IPS DF 6.9 (cell line): ENCODE measurements around the gene LYZL1.
"Not testable (repeated sequence)": the region's sequence is repeated elsewhere in the genome, so short reads cannot be mapped to it uniquely, and the experiment has no call there.

Experiments used
- DNase-seq: peaks from one replicate; pipeline ENCODE4 v3.0.0-alpha.2; 2013; ENCODE audit warnings: low read depth, low spot score
- H3K27ac ChIP-seq: one replicate; pipeline ENCODE4 v1.5.1; 2013; ENCODE audit warnings: low read length, control low read depth
- H3K27me3 ChIP-seq: 2 replicates; pipeline ENCODE4 v1.6.1; 2013; ENCODE audit warnings: mild to moderate bottlenecking, low read length; ENCODE audit not compliant: control insufficient read depth, insufficient read depth
- H3K36me3 ChIP-seq: 2 replicates; pipeline ENCODE4 v1.6.1; 2013; ENCODE audit warnings: low read length; ENCODE audit not compliant: control insufficient read depth, insufficient read depth
- H3K4me1 ChIP-seq: 2 replicates; pipeline ENCODE4 v1.6.1; 2013; ENCODE audit warnings: low read length; ENCODE audit not compliant: control insufficient read depth, insufficient read depth
- H3K4me3 ChIP-seq: 2 replicates; pipeline ENCODE4 v1.5.1; 2013; ENCODE audit warnings: mild to moderate bottlenecking, low read length
- H3K9me3 ChIP-seq: 2 replicates; pipeline ENCODE4 v1.6.1; 2013; ENCODE audit warnings: low read length, inconsistent platforms; ENCODE audit not compliant: control insufficient read depth, insufficient read depth
- WGBS: extraction: QIAGEN DNeasy Blood & Tissue Kit; methylation state at CpG from one replicate; pipeline ENCODE4 v1.1.7; 2013; ENCODE audit warnings: mixed read lengths, missing lambda C conversion rate; ENCODE audit not compliant: insufficient read length, insufficient coverage; 5-methylcytosine and 5-hydroxymethylcytosine counted together

The LYZL1 gene

DNA sequence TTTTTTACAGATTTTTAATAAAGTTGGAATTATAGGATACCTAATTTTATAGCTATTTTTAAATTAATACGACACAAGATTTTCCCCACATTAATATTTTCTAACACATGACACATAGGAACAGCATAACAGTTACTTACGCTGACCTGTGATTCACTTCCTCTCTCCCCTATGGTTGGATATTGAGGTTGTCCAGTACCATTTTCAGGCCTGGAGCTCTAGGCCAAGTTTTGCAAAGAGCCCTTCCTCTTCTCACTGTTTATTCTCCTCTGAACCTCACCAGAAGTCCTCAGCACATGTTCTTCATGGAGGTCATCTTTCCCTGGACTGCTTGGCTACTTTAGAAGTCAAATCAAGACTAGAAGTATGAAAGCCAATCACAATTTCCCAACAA lies 28.2 kb downstream of the LYZL1 start:
- no peak overlapping the region for H3K27ac ChIP-seq

DNA sequence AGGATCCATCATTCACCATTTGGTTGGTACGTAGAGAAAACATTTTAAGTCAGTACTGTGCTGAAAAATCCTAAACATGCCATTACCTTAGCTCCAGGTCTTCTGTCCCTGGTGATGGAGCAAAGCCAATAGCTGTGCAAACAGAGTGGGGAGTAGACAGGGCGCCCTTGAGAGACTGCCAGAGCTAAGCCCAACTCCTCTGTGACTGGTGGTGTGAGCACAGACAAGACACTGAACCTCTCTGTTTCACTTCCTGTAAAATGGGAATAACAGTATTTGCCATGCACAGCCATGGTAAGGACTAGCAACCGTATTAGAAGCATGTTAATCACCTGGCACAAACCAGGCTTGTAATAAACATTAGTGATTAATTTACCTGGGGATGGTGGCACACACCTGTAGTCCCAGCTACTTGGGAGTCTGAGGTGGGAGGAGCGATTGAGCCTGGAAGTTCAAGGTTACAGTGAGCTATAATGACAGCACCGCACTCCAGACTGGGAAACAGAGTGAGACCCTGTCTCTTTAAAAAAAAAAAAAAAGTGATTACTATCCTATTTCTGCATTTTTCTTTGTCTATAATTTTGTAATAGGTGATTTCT lies 28.7 kb downstream of the LYZL1 start:
- H3K27ac ChIP-seq, result no peak overlapping the region
- H3K9me3 ChIP-seq, result no peaks in the 10 kb centered on the region
- no peak overlapping the region for H3K4me3 ChIP-seq
- H3K36me3 ChIP-seq, result no peaks in the 10 kb centered on the region
- peaks cover 2% of the 10 kb centered on the region; the same call in 1 of the 2 replicates for H3K4me1 ChIP-seq
- H3K27me3 ChIP-seq, result no peaks in the 10 kb centered on the region
- whole genome bisulfite sequencing, result no CpG with 5 or more reads among the region's 5 CpGs
- DNase-seq, result no peak

More for the DNA sequence above, 28.2 kb downstream of the LYZL1 start:
- H3K4me3 ChIP-seq, result no peak overlapping the region
- H3K9me3 ChIP-seq, result no peaks in the 10 kb centered on the region
- H3K4me1 ChIP-seq, result peaks cover 2% of the 10 kb centered on the region; the same call in 1 of the 2 replicates
- no CpG with 5 or more reads among the region's 2 CpGs for WGBS
- no peaks in the 10 kb centered on the region for H3K36me3 ChIP-seq
- H3K27me3 ChIP-seq, result no peaks in the 10 kb centered on the region
- no peak for DNase-seq

DNA sequence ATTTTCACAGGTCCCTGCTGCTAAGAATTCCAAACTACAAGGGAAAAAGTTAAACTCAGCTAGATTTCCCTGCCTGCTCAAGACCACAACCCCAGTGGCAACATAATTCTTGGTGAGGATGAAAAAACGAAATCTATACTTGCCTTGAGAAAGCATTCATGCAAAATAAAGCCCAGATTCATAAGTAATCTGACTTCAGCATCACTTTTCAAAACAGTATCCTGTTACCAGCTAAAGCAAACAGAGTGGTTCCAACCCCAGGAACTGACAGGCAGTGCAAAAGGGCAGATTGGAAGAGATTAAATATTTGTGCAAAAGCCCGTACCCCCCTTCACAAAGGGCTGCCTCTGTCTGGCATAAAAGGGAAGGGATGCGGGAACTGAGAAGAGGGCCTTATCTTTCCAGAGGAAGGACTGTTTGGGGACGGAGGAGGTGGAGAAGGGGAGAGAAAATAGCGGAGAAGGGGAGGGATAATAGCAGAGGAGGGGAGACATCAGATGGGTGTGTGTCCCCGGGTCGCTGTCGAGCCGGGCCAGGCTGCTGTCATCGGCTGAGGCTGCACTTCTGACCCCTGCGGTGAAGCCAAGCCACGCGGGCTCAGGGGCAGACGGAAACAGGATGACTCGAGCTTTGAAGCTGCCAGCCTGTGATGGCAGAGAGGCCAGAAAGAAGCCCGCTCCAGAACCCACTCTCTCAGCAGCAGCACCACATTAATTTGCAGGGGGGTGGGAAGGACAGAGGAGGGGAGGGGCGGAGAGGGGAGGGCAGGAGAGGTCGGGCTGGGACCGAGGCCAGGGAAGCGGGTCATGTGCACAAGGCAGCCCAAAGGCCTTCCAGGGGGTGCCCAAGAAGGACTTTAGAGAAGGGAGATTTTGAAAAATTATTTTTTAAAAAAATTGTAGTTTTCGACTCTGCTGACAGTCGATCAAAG lies 29.5 kb downstream of the LYZL1 start:
- not testable (repeated sequence) for H3K27ac ChIP-seq, H3K4me3 ChIP-seq, H3K9me3 ChIP-seq, H3K4me1 ChIP-seq, H3K27me3 ChIP-seq, H3K36me3 ChIP-seq, DNase-seq
- WGBS, result no CpG with 5 or more reads among the region's 22 CpGs

DNA sequence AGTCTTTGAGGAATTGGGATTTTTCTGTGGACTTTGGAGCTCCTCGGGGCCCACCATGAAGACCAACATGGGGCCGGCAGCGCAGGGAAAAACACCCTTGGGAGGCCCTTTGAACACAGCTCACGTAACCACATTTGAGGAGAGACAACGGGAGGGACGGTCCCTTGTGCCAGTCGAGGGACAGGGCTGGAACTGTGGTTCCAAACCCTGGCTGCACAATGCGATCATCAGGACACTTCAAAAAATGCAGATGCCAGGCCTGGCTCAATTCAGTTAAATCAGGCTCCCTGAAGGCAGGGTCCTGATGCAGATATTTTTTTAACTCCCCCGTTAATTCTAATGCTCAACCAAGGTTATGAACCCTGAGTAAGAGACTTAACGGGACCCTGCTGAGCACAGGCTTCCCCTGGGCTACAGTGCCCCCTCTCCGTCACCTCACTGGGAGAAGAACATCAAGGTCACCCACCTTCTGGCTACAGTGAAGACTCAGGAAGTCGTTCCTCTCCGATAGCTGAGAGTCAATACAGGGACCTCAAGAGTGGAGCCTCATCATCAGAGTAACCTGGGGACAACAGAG lies 30.4 kb downstream of the LYZL1 start:
- no peaks in the 10 kb centered on the region for H3K36me3 ChIP-seq
- H3K4me3 ChIP-seq, result no peak overlapping the region
- no peaks in the 10 kb centered on the region for H3K27me3 ChIP-seq
- DNase-seq, result no peak
- H3K9me3 ChIP-seq, result no peaks in the 10 kb centered on the region
- no peak overlapping the region for H3K27ac ChIP-seq
- WGBS, result no CpG with 5 or more reads among the region's 13 CpGs
- peaks cover 2% of the 10 kb centered on the region; the same call in 1 of the 2 replicates for H3K4me1 ChIP-seq

DNA sequence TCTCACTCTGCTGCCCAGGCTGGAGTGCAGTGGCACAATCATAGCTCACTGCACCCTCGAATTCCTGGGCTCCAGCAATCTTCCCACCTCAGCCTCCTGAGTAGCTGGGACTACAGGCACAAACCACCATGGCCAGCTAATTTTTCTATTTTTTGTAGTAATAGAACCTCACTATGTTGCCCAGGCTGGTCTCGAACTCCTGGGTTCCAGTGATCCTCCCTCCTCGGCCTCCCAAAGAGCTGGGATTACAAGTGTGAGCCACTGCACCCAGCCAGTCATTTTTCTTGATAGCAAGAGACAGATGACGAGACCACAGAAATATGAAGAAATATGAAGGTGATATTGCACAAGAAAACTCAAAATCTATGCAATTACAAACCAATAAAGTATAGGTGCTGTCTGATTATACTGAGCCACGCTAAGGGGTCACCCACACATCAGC lies 31.8 kb downstream of the LYZL1 start:
- H3K9me3 ChIP-seq, H3K36me3 ChIP-seq, H3K27ac ChIP-seq, H3K4me3 ChIP-seq, H3K27me3 ChIP-seq, DNase-seq, H3K4me1 ChIP-seq: not testable (repeated sequence)
- WGBS, result no CpG with 5 or more reads among the region's 5 CpGs

DNA sequence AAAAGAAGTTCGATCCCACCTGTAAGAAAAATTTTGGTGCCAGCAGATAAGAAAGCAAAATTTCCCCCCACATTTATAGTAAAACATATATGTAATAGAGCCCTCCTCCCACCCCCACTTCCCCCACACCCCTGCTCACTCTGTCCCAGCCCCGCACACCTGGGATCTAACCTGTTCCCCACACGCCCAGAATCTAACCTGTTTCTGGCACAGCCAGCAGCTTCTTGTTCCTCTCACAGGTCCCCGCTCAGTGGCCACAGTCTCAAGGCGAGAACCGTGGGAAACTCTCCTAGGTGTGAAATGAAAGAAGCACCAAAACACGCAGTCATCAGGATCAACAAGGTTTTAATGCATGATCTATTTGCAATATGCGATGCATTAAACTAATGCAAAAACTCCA lies 32.8 kb downstream of the LYZL1 start:
- Histone ChIP-seq H3K27me3 (no peaks in the 10 kb centered on the region), H3K27ac (no peak overlapping the region), H3K36me3 (no peaks in the 10 kb centered on the region), H3K4me1 (peaks cover 2% of the 10 kb centered on the region; the same call in 1 of the 2 replicates), H3K9me3 (no peaks in the 10 kb centered on the region), H3K4me3 (no peak overlapping the region)
- no peak for DNase-seq
- no CpG with 5 or more reads among the region's 8 CpGs for WGBS

DNA sequence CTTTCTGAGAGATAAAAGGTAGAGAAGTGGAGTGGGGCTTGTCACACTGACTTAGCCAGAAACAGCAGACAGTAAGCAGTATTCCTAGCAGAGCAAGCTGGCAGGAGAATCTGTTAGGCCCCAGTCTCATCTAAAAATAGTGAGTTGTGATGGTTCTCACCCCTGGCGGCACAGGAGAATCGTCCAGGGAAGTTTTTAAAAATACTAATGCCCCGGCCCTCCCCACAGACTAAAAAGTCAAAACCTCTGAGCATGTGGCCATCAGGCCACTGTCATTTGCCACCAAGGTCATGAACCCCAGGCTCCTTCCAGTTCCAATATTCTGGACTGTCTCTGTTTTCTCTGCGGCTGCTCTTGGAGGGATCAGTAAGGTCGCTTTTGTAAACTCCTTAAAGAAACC lies 34.0 kb downstream of the LYZL1 start:
- Histone ChIP-seq H3K27ac (no peak overlapping the region), H3K9me3 (no peaks in the 10 kb centered on the region)
- no CpG with 5 or more reads among the region's 5 CpGs for WGBS

DNA sequence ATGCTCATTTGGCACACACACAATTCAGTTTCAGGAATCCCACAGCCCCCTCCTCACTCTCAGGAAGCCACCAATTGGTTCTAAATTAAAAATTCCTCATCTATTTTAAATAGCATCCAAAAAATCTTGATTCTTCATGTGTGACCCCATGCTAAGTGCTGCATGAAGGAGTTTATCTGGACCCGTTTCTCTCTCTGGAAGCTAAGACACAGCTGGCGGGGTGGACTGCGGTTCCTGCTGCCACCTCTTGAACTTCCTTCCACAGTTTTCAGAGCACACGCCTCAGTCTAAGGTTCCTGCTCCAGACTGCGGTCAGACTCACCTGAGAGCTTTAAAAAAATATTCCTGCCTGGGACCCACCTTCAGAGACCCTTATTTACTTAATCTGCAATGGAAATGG lies 34.5 kb downstream of the LYZL1 start:
- Histone ChIP-seq H3K27me3 (no peaks in the 10 kb centered on the region), H3K4me1 (peaks cover 2% of the 10 kb centered on the region; the same call in 1 of the 2 replicates), H3K36me3 (no peaks in the 10 kb centered on the region), H3K27ac (no peak overlapping the region), H3K4me3 (no peak overlapping the region), H3K9me3 (no peaks in the 10 kb centered on the region)
- no CpG with 5 or more reads among the region's 5 CpGs for WGBS
- no peak for DNase-seq

More for the DNA sequence above, 34.0 kb downstream of the LYZL1 start:
- Histone ChIP-seq H3K36me3 (no peaks in the 10 kb centered on the region), H3K4me3 (no peak overlapping the region), H3K4me1 (peaks cover 2% of the 10 kb centered on the region; the same call in 1 of the 2 replicates), H3K27me3 (no peaks in the 10 kb centered on the region)
- DNase-seq, result no peak

DNA sequence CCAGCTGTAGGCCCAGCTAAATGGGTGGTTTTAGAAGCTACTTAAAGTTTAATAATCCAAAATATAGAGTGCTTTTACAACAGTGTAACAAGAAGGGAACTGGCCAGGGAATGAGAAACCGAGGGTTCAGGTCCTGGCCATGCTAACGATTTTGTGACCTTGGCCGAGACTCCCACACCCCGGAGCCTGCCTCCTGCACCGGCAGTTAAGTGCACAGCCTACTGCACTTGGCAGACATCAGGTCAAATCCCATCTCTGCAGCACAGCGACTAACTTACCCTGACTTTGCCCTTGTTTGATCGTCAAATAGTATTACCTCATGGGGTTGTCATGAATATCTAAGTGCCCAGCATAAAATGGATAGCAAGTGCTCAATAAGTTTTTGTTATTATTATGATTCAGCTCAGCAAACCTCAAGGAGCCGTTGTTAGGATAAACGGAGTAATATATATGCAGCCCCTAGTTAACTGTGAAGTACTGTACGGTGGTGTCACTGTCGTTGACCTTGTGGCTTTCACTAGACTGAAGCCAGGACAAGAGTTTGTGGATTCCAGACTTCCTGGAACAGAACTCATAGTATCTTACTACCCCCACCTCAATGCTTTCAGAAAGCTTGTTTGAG lies 35.5 kb downstream of the LYZL1 start:
- Histone ChIP-seq H3K4me3 (no peak overlapping the region), H3K4me1 (no peaks in the 10 kb centered on the region), H3K9me3 (no peaks in the 10 kb centered on the region), H3K27me3 (no peaks in the 10 kb centered on the region), H3K36me3 (no peaks in the 10 kb centered on the region), H3K27ac (no peak overlapping the region)
- DNase-seq, result no peak
- no CpG with 5 or more reads among the region's 11 CpGs for WGBS

DNA sequence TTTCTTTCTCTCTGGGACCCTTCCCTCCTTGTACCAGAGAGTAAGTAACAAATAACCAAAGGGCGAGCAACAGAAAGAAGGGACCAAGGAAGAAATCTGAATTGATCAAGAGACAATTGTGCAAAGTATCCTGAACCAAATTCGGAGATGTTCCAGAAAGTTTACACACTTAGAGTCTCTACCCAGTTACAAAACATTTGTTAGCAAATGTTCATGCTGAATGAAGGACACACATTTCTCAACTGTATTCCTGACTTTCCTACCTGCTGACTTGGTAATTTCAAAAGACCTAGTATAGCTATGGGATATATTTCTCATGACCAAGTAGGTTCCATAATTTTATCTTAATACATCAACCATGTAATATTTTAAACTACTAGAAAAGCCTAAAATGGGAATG lies 37.4 kb downstream of the LYZL1 start:
- WGBS, result no CpG with 5 or more reads among the region's 2 CpGs
- Histone ChIP-seq H3K4me1 (no peaks in the 10 kb centered on the region), H3K9me3 (no peaks in the 10 kb centered on the region)

More for the DNA sequence above, 37.4 kb downstream of the LYZL1 start:
- Histone ChIP-seq H3K27me3 (no peaks in the 10 kb centered on the region), H3K36me3 (no peaks in the 10 kb centered on the region), H3K27ac (no peak overlapping the region), H3K4me3 (no peak overlapping the region)
- no peak for DNase-seq
